ENCODE data around the gene ATCAY.

GRCh38 chr19:3897936-3898335 is 17.5 kb downstream of the ATCAY start:
- TF ChIP-seq CTCF (IDR thresholded peaks at IDR 0.05; ENCODE audit: borderline replicate concordance, extremely low read depth, low read length, poor library complexity, severe bottlenecking): no peak
- TF ChIP-seq EZH2 (IDR thresholded peaks at IDR 0.05; ENCODE audit: borderline replicate concordance, low read depth, low read length, severe bottlenecking): no peak
